B cell (primary cell): Measurements from ENCODE around the gene MYOC. TPM values are rescaled to one million over a fixed set of nuclear protein-coding genes. Genes with fewer than 3 reads are reported as not detected.
"Not testable (repeated sequence)": the region's sequence is repeated elsewhere in the genome, so short reads cannot be mapped to it uniquely, and the experiment has no call there.

Experiments
- ATAC-seq: fragments of 200-7000 bp; cut with Tn5 transposase; one replicate; pipeline ENCODE4 v1.10.0; 2021; ENCODE audit warnings: low read depth, mild to moderate bottlenecking, moderate number of reproducible peaks, moderate library complexity
- CTCF ChIA-PET: fragments of 350-600 bp; sonication (Branson Sonifier 250); formaldehyde crosslinking; loops from one replicate; lab custom pipeline; 2021; ENCODE audit warnings: antibody characterized with exemption, inconsistent platforms; lab: Charles Lee
- POLR2A ChIA-PET: fragments of 350-600 bp; sonication (Branson Sonifier 250); formaldehyde crosslinking; loops from one replicate; lab custom pipeline; 2021; ENCODE audit warnings: antibody characterized with exemption; lab: Charles Lee
- DNase-seq: peaks from one replicate; pipeline ENCODE4 v3.0.0; 2013
- H2AFZ ChIP-seq: 2 replicates; pipeline ENCODE4 v1.6.1; 2012; ENCODE audit warnings: mild to moderate bottlenecking, low read depth, low read length; ENCODE audit not compliant: insufficient read depth, poor library complexity, severe bottlenecking
- H3K27ac ChIP-seq, 2 donors: 1 replicate in 1 of 2; 2 replicates in 1 of 2; pipeline ENCODE4 v1.5.1; 2012 to 2013; ENCODE audit warnings: low read length in 2 of 2, mild to moderate bottlenecking in 2 of 2, moderate library complexity in 1 of 2
- H3K27me3 ChIP-seq, 4 experiments: fragments of 200-600 bp in 1 of 4; sonication (generic) in 1 of 4; replicated peaks in 1 of 4; 1 replicate in 2 of 4; 2 replicates in 2 of 4; pipeline versions ENCODE4 v1.6.1 to v1.7.0; 2013 to 2016; ENCODE audit warnings: low read length in 3 of 4, mild to moderate bottlenecking in 2 of 4, mixed read lengths in 1 of 4, moderate library complexity in 1 of 4; ENCODE audit not compliant: insufficient read depth in 4 of 4, control insufficient read depth in 3 of 4; ENCODE audit errors: control extremely low read depth in 1 of 4
- H3K36me3 ChIP-seq, 2 experiments: replicated peaks in 1 of 2; 1 replicate in 1 of 2; 2 replicates in 1 of 2; pipeline versions ENCODE4 v1.6.1 to v1.7.1; 2013; ENCODE audit warnings: low read length in 1 of 2; ENCODE audit not compliant: insufficient read depth in 2 of 2, control insufficient read depth in 1 of 2; ENCODE audit errors: control extremely low read depth in 1 of 2, extremely low read depth in 1 of 2
- H3K4me1 ChIP-seq, 2 donors: fragments of 200-600 bp in 1 of 2; sonication (generic) in 1 of 2; 1 replicate in 1 of 2; 2 replicates in 1 of 2; pipeline versions ENCODE4 v1.5.1 to v1.6.1; 2013 to 2017; ENCODE audit warnings: low read length in 2 of 2; ENCODE audit not compliant: control insufficient read depth in 2 of 2, insufficient read depth in 2 of 2
- H3K4me2 ChIP-seq: replicated peaks from 2 replicates; pipeline ENCODE3; 2012; ENCODE audit warnings: mild to moderate bottlenecking, low read depth, low read length; ENCODE audit not compliant: poor library complexity, severe bottlenecking
- H3K4me3 ChIP-seq, 5 experiments: fragments of 200-600 bp in 1 of 5; sonication (generic) in 1 of 5; 1 replicate in 3 of 5; 2 replicates in 2 of 5; pipeline versions ENCODE4 v1.5.1 to v1.7.0; 2011 to 2016; ENCODE audit warnings: low read length in 4 of 5, mild to moderate bottlenecking in 4 of 5, low read depth in 2 of 5, control low read depth in 1 of 5, moderate library complexity in 1 of 5; ENCODE audit not compliant: insufficient read depth in 1 of 5; ENCODE audit errors: control extremely low read depth in 1 of 5, extremely low read depth in 1 of 5
- H3K79me2 ChIP-seq: fragments of 200-600 bp; sonication (generic); one replicate; pipeline ENCODE4 v1.6.0; 2016; ENCODE audit warnings: low read length; ENCODE audit not compliant: control insufficient read depth, insufficient read depth
- H3K9ac ChIP-seq: fragments of 200-600 bp; sonication (generic); 2 replicates; pipeline ENCODE4 v1.6.1; 2017; ENCODE audit warnings: mild to moderate bottlenecking, low read length, moderate library complexity
- H3K9me3 ChIP-seq, 3 donors: one replicate each; pipeline versions ENCODE4 v1.6.1 to v1.7.1; 2013; ENCODE audit warnings: low read length in 2 of 3; ENCODE audit not compliant: control insufficient read depth in 2 of 3, insufficient read depth in 1 of 3; ENCODE audit errors: control extremely low read depth in 1 of 3
- H4K20me1 ChIP-seq: 2 replicates; pipeline ENCODE4 v1.6.0; 2012; ENCODE audit warnings: mild to moderate bottlenecking, low read length; ENCODE audit not compliant: insufficient read depth, control insufficient read depth, poor library complexity, severe bottlenecking
- H3K27ac Mint-ChIP-seq: one replicate; pipeline ENCODE4 v1.8.0; 2021; ENCODE audit warnings: mixed read lengths
- H3K27me3 Mint-ChIP-seq: one replicate; pipeline ENCODE4 v1.8.0; 2021; ENCODE audit warnings: mixed read lengths
- H3K4me1 Mint-ChIP-seq: one replicate; pipeline ENCODE4 v1.8.0; 2021; ENCODE audit warnings: mixed read lengths
- H3K4me3 Mint-ChIP-seq: one replicate; pipeline ENCODE4 v1.8.0; 2021; ENCODE audit warnings: mixed read lengths
- H3K9me3 Mint-ChIP-seq: one replicate; pipeline ENCODE4 v1.8.0; 2022; ENCODE audit warnings: mixed read lengths; ENCODE audit not compliant: insufficient read depth
- EZH2 ChIP-seq: IDR thresholded peaks from 2 replicates; pipeline ENCODE4 v1.6.1; 2012; ENCODE audit warnings: borderline replicate concordance, low read depth, mild to moderate bottlenecking, moderate library complexity, low read length; ENCODE audit not compliant: insufficient read depth, poor library complexity, severe bottlenecking
- WGBS: methylation state at CpG from one replicate; pipeline ENCODE4 v1.1.5; 2013; ENCODE audit warnings: missing lambda C conversion rate; ENCODE audit not compliant: insufficient coverage; 5-methylcytosine and 5-hydroxymethylcytosine counted together
- intact Hi-C: fragments of 100-400 bp; cut with micrococcal nuclease; formaldehyde crosslinking; loops from one replicate; pipeline ENCODE4 v1.10.0; 2022
- polyA plus RNA-seq: library from polyadenylated mRNA; depleted of rRNA; stranded (reverse); fragments of >200 nt; gene quantifications from 2 replicates; pipeline ENCODE4 v1.2.3, GENCODE V29; 2012
- total RNA-seq, 2 donors: library from RNA; stranded (reverse); fragments of 120-200 nt in 1 of 2; gene quantifications; 1 replicate in 1 of 2; 2 replicates in 1 of 2; pipeline versions ENCODE4 v1.2.3 to v1.2.4, GENCODE V29; 2013 to 2022
- TF ChIP-seq, protein P1 (sequence below): fragments of 200-600 bp; IDR thresholded peaks from one replicate; pipeline ENCODE4 v1.8.0; 2022; ENCODE audit warnings: antibody characterized with exemption, mild to moderate bottlenecking

The MYOC gene
- total and polyA plus RNA-seq, 2 donors (not counting 1 experiment from before 2014, with no cell fraction given) = not detected

- H2AFZ ChIP-seq, H4K20me1 ChIP-seq, H3K9me3 ChIP-seq, H3K4me1 Mint-ChIP-seq, H3K4me2 ChIP-seq, POLR2A ChIA-PET, DNase-seq, CTCF ChIA-PET, H3K9me3 Mint-ChIP-seq, H3K79me2 ChIP-seq, H3K4me1 ChIP-seq, H3K4me3 ChIP-seq, H3K4me3 Mint-ChIP-seq, H3K27ac Mint-ChIP-seq, H3K9ac ChIP-seq, ATAC-seq, H3K27ac ChIP-seq, H3K27me3 Mint-ChIP-seq, H3K27me3 ChIP-seq, H3K36me3 ChIP-seq, intact Hi-C loops: not testable (repeated sequence)
- 100% methylated on average over 1 of the region's 23 CpGs for WGBS
Measured at GRCh38 chr1:171693541-171693940, 41.1 kb upstream of the MYOC start.

DNA sequence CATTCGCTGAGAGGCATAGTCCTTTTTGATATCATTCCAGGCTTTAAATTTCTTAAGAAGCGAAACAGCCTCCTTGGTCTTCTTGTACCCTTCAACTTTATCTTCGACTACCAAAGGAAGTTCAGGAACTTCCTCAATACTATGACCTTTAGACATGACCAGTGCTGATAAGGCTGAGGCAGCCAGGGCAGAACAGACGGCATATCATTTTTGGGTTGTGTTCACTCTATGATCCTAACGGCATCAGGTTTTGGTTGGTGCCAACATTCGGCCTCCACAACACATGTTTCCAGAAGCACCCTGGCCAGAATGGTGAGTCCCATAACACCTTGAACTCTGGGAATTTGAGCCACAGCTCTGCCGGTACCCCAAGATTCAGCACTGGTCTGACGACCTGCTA, 31.4 kb upstream of the MYOC start:
- no peak overlapping the region for H3K4me3 ChIP-seq
- no peaks in the 10 kb centered on the region for H3K36me3 ChIP-seq
- Mint-ChIP-seq H3K27ac (no peak overlapping the region), H3K9me3 (peaks cover 6% of the 10 kb centered on the region), H3K4me3 (no peak overlapping the region), H3K27me3 (peaks cover 6% of the 10 kb centered on the region), H3K4me1 (no peaks in the 10 kb centered on the region)
- H3K4me2 ChIP-seq = no peak overlapping the region
- intact Hi-C loops = no loop called here
- H3K4me1 ChIP-seq = no peaks in the 10 kb centered on the region
- POLR2A ChIA-PET = no interaction called here
- TF ChIP-seq, protein P1, sequence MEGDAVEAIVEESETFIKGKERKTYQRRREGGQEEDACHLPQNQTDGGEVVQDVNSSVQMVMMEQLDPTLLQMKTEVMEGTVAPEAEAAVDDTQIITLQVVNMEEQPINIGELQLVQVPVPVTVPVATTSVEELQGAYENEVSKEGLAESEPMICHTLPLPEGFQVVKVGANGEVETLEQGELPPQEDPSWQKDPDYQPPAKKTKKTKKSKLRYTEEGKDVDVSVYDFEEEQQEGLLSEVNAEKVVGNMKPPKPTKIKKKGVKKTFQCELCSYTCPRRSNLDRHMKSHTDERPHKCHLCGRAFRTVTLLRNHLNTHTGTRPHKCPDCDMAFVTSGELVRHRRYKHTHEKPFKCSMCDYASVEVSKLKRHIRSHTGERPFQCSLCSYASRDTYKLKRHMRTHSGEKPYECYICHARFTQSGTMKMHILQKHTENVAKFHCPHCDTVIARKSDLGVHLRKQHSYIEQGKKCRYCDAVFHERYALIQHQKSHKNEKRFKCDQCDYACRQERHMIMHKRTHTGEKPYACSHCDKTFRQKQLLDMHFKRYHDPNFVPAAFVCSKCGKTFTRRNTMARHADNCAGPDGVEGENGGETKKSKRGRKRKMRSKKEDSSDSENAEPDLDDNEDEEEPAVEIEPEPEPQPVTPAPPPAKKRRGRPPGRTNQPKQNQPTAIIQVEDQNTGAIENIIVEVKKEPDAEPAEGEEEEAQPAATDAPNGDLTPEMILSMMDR = no peak
- no peak for TF ChIP-seq EZH2
- no peak for DNase-seq
- 69% methylated on average over 7 of the region's 8 CpGs for whole genome bisulfite sequencing
- H3K9me3 ChIP-seq = peaks cover 0 to 3% (median 2%) of the 10 kb centered on the region in 3 donors
- no peaks in the 10 kb centered on the region for H3K27me3 ChIP-seq
- H3K79me2 ChIP-seq = no peaks in the 10 kb centered on the region
- ATAC-seq = no peak
- CTCF ChIA-PET = no interaction called here
- H3K9ac ChIP-seq = no peak overlapping the region
- H3K27ac ChIP-seq = no peak overlapping the region
- no peak overlapping the region for H2AFZ ChIP-seq
- H4K20me1 ChIP-seq = no peaks in the 10 kb centered on the region
